LNCAP (cell line): ENCODE results near the gene DPYD.

Source experiments
- TF ChIP-seq, protein P1 (sequence below): fragments of 450-650 bp; IDR thresholded peaks from 2 replicates; pipeline ENCODE4 v1.5.1; 2017; ENCODE audit warnings: mild to moderate bottlenecking

DPYD gene

GRCh38 chr1:97174039-97174704 is 746.7 kb downstream of the DPYD start:
- TF ChIP-seq, protein P1, sequence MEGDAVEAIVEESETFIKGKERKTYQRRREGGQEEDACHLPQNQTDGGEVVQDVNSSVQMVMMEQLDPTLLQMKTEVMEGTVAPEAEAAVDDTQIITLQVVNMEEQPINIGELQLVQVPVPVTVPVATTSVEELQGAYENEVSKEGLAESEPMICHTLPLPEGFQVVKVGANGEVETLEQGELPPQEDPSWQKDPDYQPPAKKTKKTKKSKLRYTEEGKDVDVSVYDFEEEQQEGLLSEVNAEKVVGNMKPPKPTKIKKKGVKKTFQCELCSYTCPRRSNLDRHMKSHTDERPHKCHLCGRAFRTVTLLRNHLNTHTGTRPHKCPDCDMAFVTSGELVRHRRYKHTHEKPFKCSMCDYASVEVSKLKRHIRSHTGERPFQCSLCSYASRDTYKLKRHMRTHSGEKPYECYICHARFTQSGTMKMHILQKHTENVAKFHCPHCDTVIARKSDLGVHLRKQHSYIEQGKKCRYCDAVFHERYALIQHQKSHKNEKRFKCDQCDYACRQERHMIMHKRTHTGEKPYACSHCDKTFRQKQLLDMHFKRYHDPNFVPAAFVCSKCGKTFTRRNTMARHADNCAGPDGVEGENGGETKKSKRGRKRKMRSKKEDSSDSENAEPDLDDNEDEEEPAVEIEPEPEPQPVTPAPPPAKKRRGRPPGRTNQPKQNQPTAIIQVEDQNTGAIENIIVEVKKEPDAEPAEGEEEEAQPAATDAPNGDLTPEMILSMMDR = no peak

DNA sequence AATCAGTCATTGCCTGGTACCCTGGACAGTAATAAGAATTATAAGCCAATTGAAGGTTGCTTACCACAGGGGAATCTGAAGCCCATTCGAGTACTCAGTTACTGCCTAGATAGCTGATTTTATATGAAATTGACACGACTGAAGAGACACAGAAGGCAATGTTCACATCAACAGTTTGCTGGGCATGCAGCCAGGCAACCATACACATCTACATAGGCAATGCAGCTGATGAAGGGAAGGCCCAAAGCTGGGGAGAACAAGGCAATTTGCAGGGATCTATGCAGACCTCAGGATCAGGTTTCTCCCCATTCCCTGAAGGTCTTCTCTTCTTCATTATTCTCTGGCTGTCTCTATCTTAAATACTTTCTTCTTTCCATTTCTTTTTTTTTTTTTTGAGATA is 750.5 kb downstream of the DPYD start:
- TF ChIP-seq, protein P1 = no peak

- TF ChIP-seq, protein P1 = no peak
Observed at GRCh38 chr1:97168056-97168455, 752.8 kb downstream of the DPYD start.

DNA sequence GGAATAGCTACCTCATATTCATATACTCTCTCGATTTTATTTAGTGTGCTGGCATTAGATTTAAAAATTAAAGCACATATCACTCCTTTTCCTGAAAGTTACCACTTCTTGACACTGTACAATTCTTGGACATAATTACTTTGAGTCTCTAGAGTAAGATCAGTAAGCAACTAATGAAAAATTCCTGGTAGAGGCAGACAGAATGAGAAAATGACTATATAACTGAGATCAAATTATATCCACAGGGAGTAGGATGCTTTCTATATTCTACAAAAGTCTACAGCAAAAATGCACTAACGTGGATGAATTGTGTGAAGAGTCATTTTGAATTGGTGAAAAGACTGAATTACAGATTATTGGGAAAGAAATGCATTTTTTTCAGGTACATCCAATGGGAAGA is 753.6 kb downstream of the DPYD start:
- TF ChIP-seq, protein P1 = no peak

DNA sequence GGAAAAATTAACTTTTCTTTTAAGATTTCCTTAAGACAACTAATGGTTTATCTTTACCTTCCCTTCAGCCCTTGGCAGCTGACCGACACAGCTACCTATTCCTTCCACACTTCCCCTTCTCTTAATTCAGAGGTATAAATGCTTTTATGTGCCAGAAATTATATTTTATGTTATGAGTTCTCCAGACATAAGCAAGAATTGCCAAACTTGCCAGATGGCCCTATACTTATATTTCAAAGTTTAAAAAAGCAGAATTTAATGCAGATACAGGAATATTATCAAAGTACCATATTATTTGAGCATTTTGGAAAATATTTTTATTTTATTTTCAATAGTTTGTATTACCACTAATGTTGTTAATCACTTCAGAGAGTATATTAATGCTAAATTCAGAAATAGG is 754.2 kb downstream of the DPYD start:
- TF ChIP-seq, protein P1 = no peak

- TF ChIP-seq, protein P1 = no peak
Observed at GRCh38 chr1:97164276-97164639, 756.6 kb downstream of the DPYD start.

GRCh38 chr1:97163591-97164275 is 757.1 kb downstream of the DPYD start:
- TF ChIP-seq, protein P1 = no peak
